Body of pancreas (tissue), 4 donors: ENCODE results near the gene ANO2. TPM values are rescaled to one million over a fixed set of nuclear protein-coding genes. Genes with fewer than 3 reads are reported as not detected.

ENCODE experiments used
- ATAC-seq: fragments of 150-250 bp; one replicate; pipeline ENCODE4 v1.9.1; 2016
- DNase-seq, 4 donors: peaks; one replicate each; pipeline ENCODE4 v3.0.0-alpha.2; 2019
- H3K27ac ChIP-seq, 4 donors: fragments of 200-600 bp; sonication (generic); 1 replicate in 3 of 4; 2 replicates in 1 of 4; pipeline versions ENCODE4 v1.5.1 to v1.6.1; 2016 to 2019; ENCODE audit warnings: mild to moderate bottlenecking in 1 of 4, mixed read lengths in 1 of 4, moderate library complexity in 1 of 4
- H3K27me3 ChIP-seq, 2 donors: fragments of 200-600 bp; sonication (generic); one replicate each; pipeline ENCODE4 v1.6.0; 2016; ENCODE audit warnings: mild to moderate bottlenecking in 1 of 2
- H3K36me3 ChIP-seq, 2 donors: fragments of 200-600 bp; sonication (generic); replicated peaks in 1 of 2; 2 replicates each; pipeline ENCODE4 v1.5.1; 2016; ENCODE audit warnings: low read depth in 2 of 2; ENCODE audit not compliant: insufficient read depth in 1 of 2
- H3K4me1 ChIP-seq: fragments of 200-600 bp; sonication (generic); one replicate; pipeline ENCODE4 v1.6.0; 2016
- H3K4me3 ChIP-seq, 2 donors: fragments of 200-600 bp; sonication (generic); 1 replicate in 1 of 2; 2 replicates in 1 of 2; pipeline ENCODE4 v1.5.1; 2016 to 2019
- H3K9me3 ChIP-seq, 3 donors: fragments of 200-600 bp; sonication (generic); 1 replicate in 2 of 3; 2 replicates in 1 of 3; pipeline ENCODE4 v1.5.1; 2016
- POLR2A ChIP-seq, 3 donors: fragments of 450-650 bp; IDR thresholded peaks; one replicate each; pipeline ENCODE4 v1.6.1; 2016; ENCODE audit warnings: antibody characterized with exemption in 3 of 3, mild to moderate bottlenecking in 2 of 3
- WGBS, 2 donors: methylation state at CpG; one replicate each; pipeline ENCODE4 v1.1.5; 2017; 5-methylcytosine and 5-hydroxymethylcytosine counted together
- intact Hi-C: fragments of 100-400 bp; cut with DNase I; formaldehyde crosslinking; loops from one replicate; pipeline ENCODE4 v1.15.1; 2023
- small RNA-seq: library from RNA; depleted of rRNA; stranded (forward); fragments of <200 nt; gene quantifications from one replicate; pipeline ENCODE3, GENCODE V24; 2016
- total RNA-seq, 2 donors: library from RNA; depleted of rRNA; stranded (reverse); fragments of >200 nt; gene quantifications; one replicate each; pipeline ENCODE4 v1.1.0, GENCODE V29; 2016
- TF ChIP-seq, protein P1 (sequence below), 7 experiments: fragments of 450-650 bp in 4 of 7; fragments of 200-600 bp in 3 of 7; sonication (generic) in 3 of 7; IDR thresholded peaks; one replicate each; pipeline ENCODE4 v1.5.1; 2016 to 2019; ENCODE audit warnings: antibody characterized with exemption in 7 of 7

The ANO2 gene
- total RNA-seq, 2 donors from 2014 or later, result 2.1 to 4.3 TPM

DNA sequence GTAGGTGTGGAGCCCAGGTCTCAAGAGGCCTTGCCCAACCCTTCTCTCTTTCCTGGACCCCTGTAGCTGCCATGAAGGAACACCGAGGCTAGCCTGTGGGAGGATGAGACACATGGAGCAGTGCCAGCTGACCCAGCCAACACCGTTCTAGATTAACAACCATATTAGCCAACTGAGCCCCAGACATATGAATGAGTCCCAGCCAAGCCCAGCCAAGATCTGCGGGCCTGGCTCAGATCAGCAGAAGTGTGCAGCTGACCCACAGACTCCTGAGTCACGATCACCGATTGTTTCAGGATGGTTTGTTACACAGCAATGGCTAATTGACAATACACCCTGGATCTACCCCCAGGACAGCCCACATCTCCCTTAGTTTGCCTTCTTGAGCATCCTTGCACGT lies 431.0 kb downstream of the ANO2 start:
- Histone ChIP-seq H3K27ac (no peak overlapping the region), H3K4me1 (no peaks in the 10 kb centered on the region), H3K36me3 (no peaks in the 10 kb centered on the region), H3K4me3 (no peak overlapping the region), H3K9me3 (no peaks in the 10 kb centered on the region), H3K27me3 (no peaks in the 10 kb centered on the region)
- DNase-seq (no peak), ATAC-seq (no peak)
- no peak for TF ChIP-seq POLR2A (IDR thresholded peaks at IDR 0.05)
- TF ChIP-seq, protein P1, sequence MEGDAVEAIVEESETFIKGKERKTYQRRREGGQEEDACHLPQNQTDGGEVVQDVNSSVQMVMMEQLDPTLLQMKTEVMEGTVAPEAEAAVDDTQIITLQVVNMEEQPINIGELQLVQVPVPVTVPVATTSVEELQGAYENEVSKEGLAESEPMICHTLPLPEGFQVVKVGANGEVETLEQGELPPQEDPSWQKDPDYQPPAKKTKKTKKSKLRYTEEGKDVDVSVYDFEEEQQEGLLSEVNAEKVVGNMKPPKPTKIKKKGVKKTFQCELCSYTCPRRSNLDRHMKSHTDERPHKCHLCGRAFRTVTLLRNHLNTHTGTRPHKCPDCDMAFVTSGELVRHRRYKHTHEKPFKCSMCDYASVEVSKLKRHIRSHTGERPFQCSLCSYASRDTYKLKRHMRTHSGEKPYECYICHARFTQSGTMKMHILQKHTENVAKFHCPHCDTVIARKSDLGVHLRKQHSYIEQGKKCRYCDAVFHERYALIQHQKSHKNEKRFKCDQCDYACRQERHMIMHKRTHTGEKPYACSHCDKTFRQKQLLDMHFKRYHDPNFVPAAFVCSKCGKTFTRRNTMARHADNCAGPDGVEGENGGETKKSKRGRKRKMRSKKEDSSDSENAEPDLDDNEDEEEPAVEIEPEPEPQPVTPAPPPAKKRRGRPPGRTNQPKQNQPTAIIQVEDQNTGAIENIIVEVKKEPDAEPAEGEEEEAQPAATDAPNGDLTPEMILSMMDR (IDR thresholded peaks at IDR 0.05), result no peak
- intact Hi-C loops, result no loop called here
- 80 to 88% methylated on average over 6 of the region's 6 CpGs for WGBS, 2 donors

DNA sequence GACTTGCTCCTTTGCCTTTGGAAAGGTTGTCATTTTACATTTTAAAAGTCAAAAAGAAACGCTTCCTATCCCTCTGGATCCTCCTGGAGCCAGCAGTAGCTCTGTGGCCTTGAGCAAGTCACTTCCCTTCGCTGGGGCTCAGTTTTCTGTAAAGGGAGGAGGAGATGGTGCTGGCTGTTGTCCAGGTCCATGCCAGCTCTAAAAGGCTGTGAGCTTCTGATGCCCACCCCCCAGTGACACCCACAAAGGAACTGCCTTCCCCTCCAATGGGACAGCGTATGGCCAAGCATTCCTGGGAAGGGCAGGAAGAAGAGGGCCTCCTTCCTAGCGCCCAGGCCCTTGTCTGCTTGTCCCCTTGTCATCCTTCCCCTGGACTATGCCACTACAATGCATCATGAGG lies 431.7 kb downstream of the ANO2 start:
- intact Hi-C loops, result no loop called here
- no peak overlapping the region for H3K4me3 ChIP-seq
- no peaks in the 10 kb centered on the region for H3K9me3 ChIP-seq
- H3K27me3 ChIP-seq, result no peaks in the 10 kb centered on the region
- TF ChIP-seq, protein P1 (IDR thresholded peaks at IDR 0.05), result no peak
- no peak for TF ChIP-seq POLR2A (IDR thresholded peaks at IDR 0.05)
- ATAC-seq (no peak), DNase-seq (no peak)
- no peaks in the 10 kb centered on the region for H3K36me3 ChIP-seq
- H3K4me1 ChIP-seq, result no peaks in the 10 kb centered on the region
- WGBS, 2 donors, result 59 to 76% methylated on average over 4 of the region's 4 CpGs
- no peak overlapping the region for H3K27ac ChIP-seq

Small RNA genes lying within 50 kb of the gene (small RNA-seq; reads per million reads assigned to genes)
- gene AC137627.1, result not detected

Other genes starting within 250 kb of the ANO2 start
- 10 to 100 TPM; 76.1 to 78.1 TPM for gene VWF, start 179.4 kb upstream of the ANO2 start, total RNA-seq